IMR-90 (cell line): ENCODE measurements around the gene EXT2. TPM values are rescaled to one million over a fixed set of nuclear protein-coding genes. Genes with fewer than 3 reads are reported as not detected.

Experiments used
- ATAC-seq: fragments of 200-7000 bp; cut with Tn5 transposase; 2 replicates; pipeline ENCODE4 v1.9.1; 2020; ENCODE audit warnings: low read depth, mild to moderate bottlenecking, moderate library complexity
- BruUV-seq: library from RNA; stranded (reverse); fragments of 400-500 nt; replicated peaks from 2 replicates; lab custom pipeline; 2021; lab: Mats Ljungman, UMichigan
- CTCF ChIA-PET: fragments of 300-600 bp; formaldehyde crosslinking; extraction: SDS; loops from one replicate; lab custom pipeline; 2021; ENCODE audit warnings: antibody characterized with exemption; lab: Yijun Ruan, JAX
- POLR2A ChIA-PET: fragments of 300-600 bp; sonication (Branson Sonifier 250); formaldehyde crosslinking; loops from one replicate; lab custom pipeline; 2022; ENCODE audit warnings: antibody characterized with exemption; ENCODE audit not compliant: unreplicated experiment; lab: Charles Lee
- DNase-seq: peaks from one replicate; pipeline ENCODE4 v3.0.0; 2013
- H2AFZ ChIP-seq: replicated peaks from 2 replicates; pipeline ENCODE3; 2013; ENCODE audit warnings: low read length, mild to moderate bottlenecking; ENCODE audit not compliant: poor library complexity
- H2AK5ac ChIP-seq: 2 replicates; pipeline ENCODE4 v1.6.1; 2013; ENCODE audit warnings: low read depth, low read length, inconsistent platforms
- H2AK9ac ChIP-seq: replicated peaks from 2 replicates; pipeline ENCODE3; 2013; ENCODE audit warnings: mild to moderate bottlenecking, low read depth, low read length, moderate library complexity; ENCODE audit not compliant: poor library complexity
- H2BK120ac ChIP-seq: 2 replicates; pipeline ENCODE4 v1.6.1; 2013; ENCODE audit warnings: low read depth, low read length, inconsistent platforms
- H2BK15ac ChIP-seq: 3 replicates; pipeline ENCODE4 v1.6.1; 2013; ENCODE audit warnings: low read depth, low read length, inconsistent platforms
- H2BK20ac ChIP-seq: 2 replicates; pipeline ENCODE4 v1.6.1; 2013; ENCODE audit warnings: low read depth, mild to moderate bottlenecking, inconsistent platforms, low read length, moderate library complexity
- H2BK5ac ChIP-seq: 2 replicates; pipeline ENCODE4 v1.6.1; 2013; ENCODE audit warnings: mild to moderate bottlenecking, low read depth, low read length, inconsistent platforms; ENCODE audit not compliant: poor library complexity, severe bottlenecking
- H3K14ac ChIP-seq: replicated peaks from 2 replicates; pipeline ENCODE4 v1.6.1; 2013; ENCODE audit warnings: low read depth, low read length, inconsistent platforms
- H3K18ac ChIP-seq: 2 replicates; pipeline ENCODE4 v1.6.1; 2013; ENCODE audit warnings: low read depth, low read length, control low read depth
- H3K23ac ChIP-seq: 2 replicates; pipeline ENCODE4 v1.6.1; 2013; ENCODE audit warnings: low read depth, low read length, inconsistent platforms
- H3K27ac ChIP-seq: 2 replicates; pipeline ENCODE4 v1.5.1; 2013; ENCODE audit warnings: mild to moderate bottlenecking, control low read depth, low read length; ENCODE audit not compliant: insufficient read depth
- H3K27me3 ChIP-seq: 2 replicates; pipeline ENCODE4 v1.6.1; 2013; ENCODE audit warnings: low read length; ENCODE audit not compliant: control insufficient read depth, insufficient read depth
- H3K36me3 ChIP-seq: 2 replicates; pipeline ENCODE4 v1.6.1; 2013; ENCODE audit warnings: low read length, mixed read lengths; ENCODE audit not compliant: control insufficient read depth, insufficient read depth
- H3K4ac ChIP-seq: 2 replicates; pipeline ENCODE4 v1.6.1; 2013; ENCODE audit warnings: low read depth, low read length, inconsistent platforms
- H3K4me1 ChIP-seq: 2 replicates; pipeline ENCODE4 v1.6.1; 2013; ENCODE audit warnings: low read length, mixed read lengths; ENCODE audit not compliant: control insufficient read depth, insufficient read depth
- H3K4me2 ChIP-seq: 2 replicates; pipeline ENCODE4 v1.6.1; 2013; ENCODE audit warnings: low read depth, mild to moderate bottlenecking, control low read depth, low read length, moderate library complexity
- H3K4me3 ChIP-seq: 2 replicates; pipeline ENCODE4 v1.5.1; 2013; ENCODE audit warnings: low read depth, mild to moderate bottlenecking, control low read depth, low read length, moderate library complexity; ENCODE audit not compliant: insufficient read depth
- H3K56ac ChIP-seq: 2 replicates; pipeline ENCODE4 v1.6.1; 2013; ENCODE audit warnings: low read length, inconsistent platforms; ENCODE audit not compliant: insufficient read depth; ENCODE audit errors: extremely low read depth
- H3K79me1 ChIP-seq, 2 experiments: 2 replicates each; pipeline ENCODE4 v1.6.1; 2013; ENCODE audit warnings: low read length in 2 of 2, inconsistent platforms in 1 of 2, low read depth in 1 of 2
- H3K9ac ChIP-seq: 2 replicates; pipeline ENCODE4 v1.6.1; 2013; ENCODE audit warnings: low read depth, low read length, control low read depth
- H3K9me1 ChIP-seq: 2 replicates; pipeline ENCODE4 v1.6.1; 2013; ENCODE audit warnings: low read length, inconsistent platforms; ENCODE audit not compliant: insufficient read depth
- H3K9me3 ChIP-seq: 2 replicates; pipeline ENCODE4 v1.6.1; 2013; ENCODE audit warnings: low read length; ENCODE audit not compliant: control insufficient read depth, insufficient read depth
- H4K20me1 ChIP-seq: 2 replicates; pipeline ENCODE4 v1.6.1; 2013; ENCODE audit warnings: low read length, inconsistent platforms; ENCODE audit not compliant: insufficient read depth
- H4K5ac ChIP-seq: 2 replicates; pipeline ENCODE4 v1.6.1; 2013; ENCODE audit warnings: mild to moderate bottlenecking, low read depth, low read length, control low read depth
- H4K8ac ChIP-seq, 2 experiments: 2 replicates each; pipeline ENCODE4 v1.6.1; 2013; ENCODE audit warnings: low read depth in 2 of 2, low read length in 2 of 2, control low read depth in 1 of 2, inconsistent platforms in 1 of 2
- H4K91ac ChIP-seq: 2 replicates; pipeline ENCODE4 v1.6.1; 2013; ENCODE audit warnings: low read depth, low read length, inconsistent platforms; ENCODE audit not compliant: insufficient read depth
- MAZ ChIP-seq: IDR thresholded peaks from 2 replicates; pipeline ENCODE4 v1.6.1; 2012; ENCODE audit warnings: low read depth, mild to moderate bottlenecking, low read length, improper control_type of control experiment, moderate library complexity, borderline replicate concordance
- NFE2L2 ChIP-seq: fragments of 150-350 bp; IDR thresholded peaks from 2 replicates; pipeline ENCODE4 v1.6.1; 2016; ENCODE audit warnings: low read depth, mild to moderate bottlenecking, low read length
- POLR2A ChIP-seq: IDR thresholded peaks from 2 replicates; pipeline ENCODE4 v1.6.1; 2012; ENCODE audit warnings: mild to moderate bottlenecking, low read depth, low read length
- dilution Hi-C: fragments of 300-500 bp; cut with HindIII; formaldehyde crosslinking; loops from one replicate; pipeline ENCODE4 v1.14.3; 2018; ENCODE audit warnings: low sequenced_read_pairs; ENCODE audit not compliant: unreplicated experiment
- in situ Hi-C: fragments of 300-500 bp; cut with MboI; formaldehyde crosslinking; loops from 3 replicates; pipeline ENCODE4 v1.14.3; 2019; ENCODE audit warnings: low sequenced_read_pairs, inconsistent platforms, mixed read lengths
- intact Hi-C: fragments of 100-400 bp; cut with micrococcal nuclease; formaldehyde crosslinking; loops from 2 replicates; pipeline ENCODE4 v1.10.0; 2022
- polyA plus RNA-seq, 3 experiments: library from polyadenylated mRNA; depleted of rRNA; stranded (reverse); fragments of >200 nt; gene quantifications; 2 replicates each; pipeline ENCODE4 v1.2.3, GENCODE V29; 2012; ENCODE audit warnings: low replicate concordance in 1 of 3
- total RNA-seq: library from RNA; depleted of rRNA; stranded (reverse); fragments of >200 nt; gene quantifications from 2 replicates; pipeline ENCODE4 v1.2.3, GENCODE V29; 2012

Gene EXT2
- total and polyA plus RNA-seq, 2 of the 4 experiments (the other 2 are of a cell fraction) = 75.0 to 85.3 TPM

DNA sequence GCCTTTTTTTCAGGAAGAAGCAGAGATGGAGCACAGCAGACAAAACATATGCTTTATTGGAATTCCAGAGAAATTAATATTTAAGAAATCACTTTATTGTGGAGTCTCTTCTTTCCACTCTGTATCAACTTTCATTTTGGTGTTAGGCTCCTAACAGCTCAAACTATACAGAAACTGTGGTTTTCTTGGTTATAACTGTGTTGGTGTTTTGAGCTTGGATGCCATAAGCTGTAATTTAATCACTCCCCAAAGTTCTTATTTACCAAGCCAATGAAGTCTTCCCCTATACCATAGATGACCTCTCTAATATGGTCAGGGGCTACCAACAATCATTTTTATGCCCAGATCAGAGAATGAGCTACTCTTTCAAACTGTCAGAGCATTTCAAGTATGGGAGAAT lies 90.0 kb downstream of the EXT2 start:
- H3K9me1 ChIP-seq = no peaks in the 10 kb centered on the region

More for the DNA sequence above, 90.0 kb downstream of the EXT2 start:
- dilution Hi-C loops (no loop called here), in situ Hi-C loops (no loop called here), intact Hi-C loops (no loop called here)
- Histone ChIP-seq H2AFZ (no peak overlapping the region), H3K14ac (no peak overlapping the region), H4K8ac (no peak overlapping the region), H3K4ac (no peak overlapping the region), H3K27me3 (no peaks in the 10 kb centered on the region), H4K91ac (no peak overlapping the region), H3K79me1 (peaks cover 0 to 3% of the 10 kb centered on the region in 2 experiments; a peak in 1 of 4 replicates), H4K20me1 (no peaks in the 10 kb centered on the region), H2BK120ac (no peak overlapping the region), H3K4me3 (no peak overlapping the region), H2AK9ac (no peak overlapping the region), H3K36me3 (peaks cover 5% of the 10 kb centered on the region), H3K9ac (no peak overlapping the region), H2BK20ac (no peak overlapping the region), H3K27ac (no peak overlapping the region), H4K5ac (no peak overlapping the region), H3K56ac (no peak overlapping the region), H3K18ac (no peak overlapping the region), H2BK5ac (no peak overlapping the region), H3K4me2 (no peak overlapping the region), H2BK15ac (no peak overlapping the region), H3K9me3 (peaks cover 12% of the 10 kb centered on the region), H2AK5ac (no peak overlapping the region), H3K23ac (no peak overlapping the region), H3K4me1 (peaks cover under 1% of the 10 kb centered on the region; the same call in 1 of the 2 replicates)
- ATAC-seq (no peak), DNase-seq (no peak)
- TF ChIP-seq MAZ (no peak), NFE2L2 (no peak), POLR2A (no peak)
- ChIA-PET POLR2A (no interaction called here), CTCF (interaction anchor here (0.7 kb wide), 1 partner anchor 130 kb away, joined by 4 read pairs; no protein-coding TSS in a partner anchor)
- no TSS peak for BruUV-seq
